Measurements from ENCODE around the gene CREB3L1. TPM values are rescaled to one million over a fixed set of nuclear protein-coding genes. Genes with fewer than 3 reads are reported as not detected.
A peak's percentile ranks its signal among the peaks of the same experiment; 100 is the strongest.

Gene CREB3L1, protein sequence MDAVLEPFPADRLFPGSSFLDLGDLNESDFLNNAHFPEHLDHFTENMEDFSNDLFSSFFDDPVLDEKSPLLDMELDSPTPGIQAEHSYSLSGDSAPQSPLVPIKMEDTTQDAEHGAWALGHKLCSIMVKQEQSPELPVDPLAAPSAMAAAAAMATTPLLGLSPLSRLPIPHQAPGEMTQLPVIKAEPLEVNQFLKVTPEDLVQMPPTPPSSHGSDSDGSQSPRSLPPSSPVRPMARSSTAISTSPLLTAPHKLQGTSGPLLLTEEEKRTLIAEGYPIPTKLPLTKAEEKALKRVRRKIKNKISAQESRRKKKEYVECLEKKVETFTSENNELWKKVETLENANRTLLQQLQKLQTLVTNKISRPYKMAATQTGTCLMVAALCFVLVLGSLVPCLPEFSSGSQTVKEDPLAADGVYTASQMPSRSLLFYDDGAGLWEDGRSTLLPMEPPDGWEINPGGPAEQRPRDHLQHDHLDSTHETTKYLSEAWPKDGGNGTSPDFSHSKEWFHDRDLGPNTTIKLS
- 354 TPM for polyA plus RNA-seq (2013, experiment 1 of 2; ENCODE audit: insufficient read length)
- polyA plus RNA-seq (2013, experiment 2 of 2; ENCODE audit: insufficient read length) = 352 TPM

DNA sequence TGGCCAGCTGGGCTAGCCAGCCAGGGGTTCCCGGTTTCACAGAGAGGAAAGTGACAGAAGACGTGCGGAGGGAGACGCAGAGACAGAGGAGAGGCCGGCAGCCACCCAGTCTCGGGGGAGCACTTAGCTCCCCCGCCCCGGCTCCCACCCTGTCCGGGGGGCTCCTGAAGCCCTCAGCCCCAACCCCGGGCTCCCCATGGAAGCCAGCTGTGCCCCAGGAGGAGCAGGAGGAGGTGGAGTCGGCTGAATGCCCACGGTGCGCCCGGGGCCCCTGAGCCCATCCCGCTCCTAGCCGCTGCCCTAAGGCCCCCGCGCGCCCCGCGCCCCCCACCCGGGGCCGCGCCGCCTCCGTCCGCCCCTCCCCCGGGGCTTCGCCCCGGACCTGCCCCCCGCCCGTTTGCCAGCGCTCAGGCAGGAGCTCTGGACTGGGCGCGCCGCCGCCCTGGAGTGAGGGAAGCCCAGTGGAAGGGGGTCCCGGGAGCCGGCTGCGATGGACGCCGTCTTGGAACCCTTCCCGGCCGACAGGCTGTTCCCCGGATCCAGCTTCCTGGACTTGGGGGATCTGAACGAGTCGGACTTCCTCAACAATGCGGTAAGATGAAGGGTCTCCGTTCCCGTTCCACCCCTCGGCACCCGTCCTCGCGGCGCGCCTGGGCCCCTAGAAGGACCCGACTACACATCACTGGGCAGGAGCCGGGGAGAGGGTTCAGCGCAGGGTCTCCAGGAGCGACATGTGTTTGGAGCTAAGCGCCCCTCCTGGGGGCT lies at the start of gene CREB3L1:
TSS of gene CREB3L1 (plus strand) at position 41 of the 765 bp plus-strand sequence. CDS start at position 491, 450 bp downstream.
- no peak for DNase-seq

DNA sequence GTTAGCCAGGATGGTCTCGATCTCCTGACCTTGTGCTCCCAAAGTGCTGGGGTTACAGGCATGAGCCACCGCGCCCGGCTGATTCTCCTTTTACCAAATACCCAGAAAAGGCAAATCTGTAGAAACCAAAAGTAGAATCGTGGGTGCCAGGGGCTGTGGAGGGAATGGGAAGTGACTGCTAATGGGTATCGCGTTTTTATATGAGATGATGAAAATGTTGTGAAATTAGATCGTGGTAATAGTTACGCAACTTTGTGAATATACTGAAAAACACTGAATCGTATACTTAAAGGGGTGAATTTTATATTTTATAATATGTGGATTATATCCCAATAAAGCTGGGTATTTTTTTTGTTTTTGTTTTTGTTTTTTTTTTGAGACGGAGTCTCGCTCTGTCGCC lies 48.2 kb upstream of the CREB3L1 start:
- DNase-seq = no peak

DNA sequence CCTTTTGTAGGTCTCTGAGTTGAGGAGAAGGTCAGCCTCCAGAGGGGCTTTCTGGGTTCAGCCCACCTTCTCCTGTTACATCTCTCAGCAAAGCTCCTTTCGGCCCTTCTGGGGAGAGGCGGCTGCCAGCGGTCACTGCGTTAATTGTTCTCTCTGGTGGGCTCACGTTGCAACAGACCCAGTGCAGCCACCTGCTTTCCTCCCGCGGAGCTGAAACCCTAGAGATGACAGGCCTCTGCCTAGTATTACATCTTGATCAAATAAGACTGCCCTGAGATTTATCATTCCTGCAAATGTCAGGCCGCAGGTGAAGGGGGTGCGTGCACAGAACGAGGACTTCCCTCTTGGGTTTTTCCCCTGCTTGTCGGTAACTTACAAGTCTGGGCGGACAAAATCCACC lies 43.2 kb upstream of the CREB3L1 start:
- no peak for DNase-seq

DNA sequence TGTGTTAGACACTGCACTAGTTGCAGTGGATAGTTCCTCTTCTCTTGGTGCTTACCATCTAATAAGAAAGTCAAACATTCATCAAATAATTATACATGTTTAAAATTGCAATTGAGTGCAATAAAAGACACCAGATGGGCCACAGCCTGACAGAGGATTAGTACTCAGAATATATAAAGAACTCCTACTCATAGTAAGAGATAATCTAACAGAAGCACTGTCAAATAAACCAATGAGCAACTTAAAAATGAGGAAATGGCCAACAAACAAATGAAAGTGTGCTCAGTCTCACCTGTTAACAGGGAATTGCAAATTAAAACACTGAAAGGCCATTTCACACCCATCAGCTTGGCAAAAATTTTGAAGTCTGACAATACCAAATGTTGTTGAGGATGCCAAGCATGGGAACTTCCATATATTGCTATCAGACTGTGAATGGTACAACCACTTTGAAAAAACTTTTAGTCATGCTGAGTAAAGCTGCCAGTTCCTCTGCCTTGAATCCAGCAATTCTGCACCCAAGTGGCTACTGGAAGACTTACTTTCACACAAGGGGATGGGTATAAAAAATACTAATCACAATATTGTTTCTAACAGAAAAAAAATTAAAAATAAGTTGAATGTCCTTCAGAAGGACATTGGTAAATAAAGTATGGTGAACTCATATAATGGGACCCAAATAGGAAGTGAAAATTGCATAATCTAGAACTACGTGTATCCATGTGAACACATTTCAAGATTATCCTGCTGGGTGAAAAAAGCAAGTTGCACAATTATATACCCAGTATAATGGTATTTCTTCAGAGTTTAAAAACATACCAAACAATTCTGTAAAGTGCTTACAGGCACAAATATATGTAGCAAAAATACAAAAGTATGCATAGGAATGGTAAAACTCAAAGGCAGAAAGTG lies 41.4 kb upstream of the CREB3L1 start:
- no peak for DNase-seq

DNA sequence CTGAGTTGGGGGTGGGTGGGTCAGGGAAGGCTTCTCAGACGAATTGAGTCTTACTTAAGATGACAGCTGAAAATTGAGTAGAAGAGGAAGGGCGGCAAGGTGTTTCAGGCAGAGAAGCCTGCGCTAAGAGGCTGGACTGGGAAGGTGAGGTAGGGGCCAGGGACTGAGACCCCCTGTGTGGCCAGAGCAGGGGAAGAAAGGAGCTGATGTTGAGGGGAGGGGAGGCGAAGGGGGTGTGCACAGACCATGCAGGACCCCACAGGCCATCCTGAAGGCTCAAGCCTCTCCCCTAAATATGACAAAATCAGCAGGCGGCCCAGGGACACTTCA lies 40.6 kb upstream of the CREB3L1 start:
- no peak for DNase-seq

DNA sequence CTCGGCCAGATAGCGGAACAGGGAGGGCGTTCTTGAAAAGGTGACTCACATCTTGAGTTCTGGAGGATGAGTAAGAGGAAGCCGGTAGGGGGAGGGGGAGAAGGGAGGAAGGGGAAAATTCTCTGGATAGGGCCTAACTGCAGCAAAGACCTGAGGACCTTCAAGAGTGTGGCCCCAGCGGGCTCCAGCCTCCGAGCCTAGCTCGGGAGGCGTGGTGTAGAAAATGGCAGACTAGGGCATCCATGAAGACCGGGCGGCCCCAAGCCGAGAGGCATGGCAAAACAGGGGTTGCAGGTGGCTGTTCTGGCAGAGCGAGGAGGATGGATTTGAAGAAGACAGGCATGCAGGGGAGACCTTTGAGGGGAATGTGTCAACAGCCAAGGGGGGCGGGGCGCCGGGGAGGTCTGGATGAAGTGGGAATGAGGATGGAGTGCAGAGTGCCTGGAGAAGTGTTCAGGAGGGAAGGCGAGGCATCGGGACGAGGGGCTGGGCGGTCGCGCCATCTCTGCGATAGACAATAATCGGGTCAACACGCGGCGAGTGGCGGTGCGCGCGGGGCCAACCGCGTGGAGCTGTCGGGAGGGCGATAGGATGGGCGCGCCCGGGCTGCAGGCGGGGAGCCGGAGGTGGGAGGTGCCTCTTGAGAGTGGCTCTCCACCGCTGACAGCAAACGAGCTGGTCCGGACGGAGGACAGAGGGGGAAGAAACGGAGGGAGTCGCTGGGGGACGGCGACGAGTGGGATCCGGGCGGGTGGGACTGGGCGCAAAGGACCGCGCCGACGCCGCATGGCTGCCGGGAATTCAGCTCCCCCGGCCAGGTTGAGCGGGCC lies 40.0 kb upstream of the CREB3L1 start:
- peak; percentile 93 for DNase-seq

DNA sequence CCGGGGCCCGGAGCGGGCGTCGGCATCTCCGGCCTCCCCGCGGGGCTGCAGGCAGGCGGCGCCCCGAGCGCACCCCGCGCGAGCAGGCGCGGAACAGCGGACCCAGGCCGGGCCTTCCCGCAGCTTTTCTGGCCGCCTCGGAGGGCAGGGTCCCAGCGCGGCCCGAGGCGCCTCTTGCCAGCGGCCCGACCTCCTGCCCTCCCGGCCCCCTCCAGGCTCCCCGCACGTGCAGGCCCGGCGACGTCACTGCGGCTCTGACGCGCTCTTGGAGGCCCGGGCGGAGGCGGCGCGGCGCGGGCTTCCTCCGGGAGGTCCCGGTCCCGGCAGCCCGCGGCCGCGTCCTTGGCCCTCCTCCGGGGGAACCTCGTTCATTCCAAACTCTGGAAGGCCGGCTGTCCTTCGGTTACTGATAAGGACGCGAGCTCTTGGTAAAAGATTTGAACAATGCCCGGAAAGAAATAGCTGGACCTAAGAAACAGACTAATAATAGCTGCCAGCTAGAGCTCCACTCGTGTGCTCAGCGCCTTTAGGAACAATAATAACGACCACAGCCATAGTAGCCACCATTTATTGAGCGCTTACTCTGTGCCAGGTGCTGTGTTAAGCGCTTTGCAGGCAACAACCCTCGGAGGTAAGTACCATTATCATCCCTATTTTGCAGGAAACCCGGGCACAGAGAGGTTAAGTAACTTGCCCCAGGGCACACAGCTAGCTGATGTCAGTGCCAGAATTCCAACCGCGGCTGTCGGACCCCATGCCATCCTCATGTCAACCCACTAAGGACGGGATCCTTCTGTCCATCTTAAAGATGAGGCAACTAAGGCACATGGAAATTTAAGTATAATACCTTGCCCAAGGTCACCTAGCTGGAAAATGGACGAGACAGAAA lies 39.1 kb upstream of the CREB3L1 start:
- DNase-seq = peak; percentile 59

DNA sequence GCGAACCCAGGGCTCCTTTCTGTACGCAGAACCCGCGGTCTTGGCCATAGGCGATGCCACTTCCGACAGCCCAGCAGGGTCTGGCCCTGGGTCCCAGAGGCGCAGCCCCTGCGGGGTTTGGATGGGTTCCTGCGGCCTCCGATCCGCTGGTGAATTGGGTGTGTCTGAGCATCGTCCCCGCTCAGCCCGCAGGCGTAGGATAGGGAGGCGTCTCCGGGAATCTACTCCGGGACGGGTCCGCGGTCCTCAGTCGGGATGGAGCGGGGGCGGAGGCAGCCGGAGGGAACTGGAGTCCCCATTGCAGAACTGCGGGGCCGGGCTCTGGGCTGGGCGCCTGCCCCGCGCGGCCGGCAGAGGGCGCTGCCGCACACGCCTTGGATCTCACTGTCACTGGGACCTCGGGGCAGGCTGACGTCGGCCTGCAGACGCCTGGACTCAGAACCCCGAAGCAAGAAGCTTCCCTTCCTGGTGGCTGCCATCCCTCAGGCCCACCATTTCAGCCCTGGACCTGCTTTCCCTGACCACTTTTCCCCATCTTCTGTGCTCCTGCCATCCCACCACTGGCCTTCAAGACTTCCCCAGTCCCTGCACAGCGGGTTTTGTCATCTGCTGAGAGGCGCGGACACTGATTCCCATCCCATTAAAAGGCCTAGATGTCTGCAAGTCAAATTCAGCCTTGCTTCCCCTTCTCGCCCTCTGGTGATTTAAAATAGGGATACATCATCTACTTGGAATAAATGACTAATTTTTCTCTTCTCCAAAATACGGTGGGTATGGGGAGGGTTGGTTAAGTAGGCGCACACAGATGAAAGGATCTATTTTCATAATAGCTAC lies 38.3 kb upstream of the CREB3L1 start:
- peak; percentile 86 for DNase-seq

DNA sequence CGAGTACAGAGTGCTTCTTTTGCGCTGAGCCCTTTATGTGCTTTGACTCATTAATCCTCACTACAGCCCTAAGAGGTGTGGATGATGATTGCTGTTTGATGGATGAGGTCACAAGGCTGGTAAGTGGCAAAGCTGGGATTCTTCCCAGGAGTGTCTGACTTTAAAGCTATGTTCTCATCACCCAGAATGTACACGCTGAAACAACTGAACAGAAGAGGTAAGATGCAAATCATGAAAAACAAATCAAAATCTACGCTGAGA lies 37.7 kb upstream of the CREB3L1 start:
- DNase-seq = peak; percentile 73

DNA sequence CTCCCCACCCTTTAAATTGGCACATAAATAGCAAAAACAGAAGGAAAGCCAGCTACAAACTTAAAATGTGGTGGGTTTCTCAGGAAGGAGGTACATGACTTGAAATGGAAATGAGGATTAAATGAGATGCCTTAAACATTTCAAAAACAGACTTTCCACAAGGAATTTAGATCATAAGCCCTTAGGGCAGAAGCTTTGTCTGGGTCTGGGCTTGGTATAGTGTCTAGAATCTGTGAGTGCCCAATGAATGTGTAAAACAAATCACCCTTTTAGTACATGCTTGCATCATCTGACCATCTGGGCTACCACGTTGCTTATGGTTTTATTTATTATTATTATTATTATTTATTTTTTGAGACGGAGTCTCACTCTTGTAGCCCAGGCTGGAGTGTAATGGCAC lies 37.1 kb upstream of the CREB3L1 start:
- no peak for DNase-seq

DNA sequence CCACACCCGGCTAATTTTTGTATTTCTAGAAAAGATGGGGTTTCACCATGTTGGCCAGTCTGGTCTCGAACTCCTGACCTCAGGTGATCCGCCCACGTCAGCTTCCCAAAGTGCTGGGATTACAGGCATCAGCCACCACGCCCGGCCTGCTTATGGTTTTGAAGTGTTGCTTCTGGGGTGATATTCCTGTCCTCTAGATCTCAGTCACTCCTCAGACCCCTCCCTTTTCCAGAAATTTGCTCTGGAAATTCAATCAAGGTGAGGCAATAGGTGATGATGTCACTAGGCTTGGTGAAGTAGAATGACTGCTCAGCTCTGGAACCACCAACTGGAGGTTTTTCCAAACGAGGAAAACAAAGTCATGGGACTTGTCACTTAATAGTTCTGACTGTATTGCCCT lies 36.6 kb upstream of the CREB3L1 start:
- no peak for DNase-seq

DNA sequence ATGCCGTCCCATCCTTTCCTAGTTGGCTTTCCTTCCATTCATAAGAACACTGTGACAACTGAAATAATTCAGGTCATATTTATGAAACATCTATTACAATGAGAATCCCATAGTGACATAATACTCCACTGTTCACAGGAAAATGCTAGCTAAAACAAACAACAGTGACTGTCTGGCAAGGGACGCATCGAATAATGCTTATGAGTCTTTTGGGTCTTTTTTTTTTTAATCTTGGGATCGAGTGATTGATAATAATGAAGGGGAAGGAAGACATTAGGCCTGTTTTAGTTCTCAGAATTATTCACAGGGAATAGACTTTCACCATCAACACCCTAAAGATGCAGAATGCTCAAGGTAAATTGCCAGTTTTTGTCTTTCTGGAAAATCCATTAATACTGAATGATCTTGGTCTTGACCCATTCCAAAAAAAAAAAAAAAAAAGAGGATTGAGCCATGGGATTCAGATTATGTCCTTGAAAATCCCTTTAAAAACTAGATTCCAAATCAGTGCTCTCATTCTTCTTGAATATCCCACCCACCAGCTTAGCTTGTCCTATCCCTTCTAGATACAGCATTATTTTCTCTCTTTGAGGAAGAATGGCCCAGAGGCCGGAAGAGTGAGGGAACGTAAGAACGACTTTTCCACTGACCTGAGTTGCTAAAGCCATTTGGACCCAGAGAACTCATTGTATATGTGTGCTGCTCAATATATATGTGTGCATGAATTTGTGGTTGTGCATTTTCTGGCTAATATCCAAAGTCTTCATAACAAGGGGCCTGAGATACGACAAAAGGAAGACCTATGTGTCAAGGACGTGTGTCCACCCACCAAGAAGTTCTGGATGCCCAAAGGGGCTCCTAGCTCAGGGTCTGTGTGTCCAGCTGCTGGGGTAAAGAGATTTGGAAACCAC lies 35.2 kb upstream of the CREB3L1 start:
- DNase-seq = no peak

DNA sequence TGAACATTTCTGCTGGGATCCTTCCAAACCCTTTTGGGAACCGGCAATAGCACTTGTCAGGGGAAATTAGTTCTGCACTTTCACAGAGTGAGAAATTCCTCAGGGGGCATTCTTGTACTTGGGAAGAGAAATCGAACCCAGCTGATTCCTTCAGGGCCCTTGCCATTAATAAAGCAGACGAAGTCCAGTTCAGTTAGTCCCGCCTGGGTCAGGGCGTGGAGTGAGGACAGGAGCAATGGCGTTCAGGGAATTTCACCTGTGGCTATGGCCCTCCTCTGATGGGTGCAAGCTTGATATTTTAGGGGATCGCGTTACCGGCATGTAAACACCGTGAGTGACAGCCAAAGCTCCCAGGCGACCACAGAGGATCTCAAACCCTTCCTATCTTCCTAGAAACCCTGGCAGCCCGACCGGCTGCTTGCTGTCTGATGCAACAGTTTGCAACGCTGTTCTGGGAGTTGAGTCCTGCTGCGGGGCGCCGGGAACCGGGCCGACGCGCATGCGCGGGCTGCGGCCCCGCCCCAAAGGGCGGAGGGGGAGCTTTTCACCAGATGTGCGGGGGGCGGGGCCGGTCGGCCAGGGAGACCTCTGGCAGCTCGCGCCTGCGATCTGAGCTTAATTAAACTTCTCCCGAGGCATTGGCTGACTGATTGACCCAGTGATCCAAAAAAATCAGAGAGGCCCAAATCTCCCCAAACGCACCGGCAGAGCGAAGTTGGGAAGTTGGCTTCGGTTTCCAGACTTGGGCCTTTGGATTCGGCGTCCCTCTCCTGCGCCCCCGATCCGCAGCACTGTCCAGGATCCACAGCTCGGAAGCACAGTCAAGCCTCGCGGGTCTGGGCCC lies 34.3 kb upstream of the CREB3L1 start:
- DNase-seq = peak; percentile 99

DNA sequence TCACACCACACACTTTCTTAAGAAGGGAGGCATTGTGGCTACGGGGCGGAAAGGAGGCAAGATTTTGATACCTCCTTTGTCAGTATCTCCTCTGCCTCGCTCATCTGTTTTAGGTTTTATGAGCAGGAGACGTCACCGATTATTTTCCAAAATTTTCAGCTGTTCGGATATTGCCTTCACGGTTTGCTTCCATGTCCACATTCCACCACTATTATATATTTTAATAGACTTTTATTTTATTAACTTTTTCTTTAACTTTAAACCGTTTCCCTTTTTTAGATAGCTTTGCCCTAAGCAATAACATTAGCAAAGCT lies 33.7 kb upstream of the CREB3L1 start:
- no peak for DNase-seq

DNA sequence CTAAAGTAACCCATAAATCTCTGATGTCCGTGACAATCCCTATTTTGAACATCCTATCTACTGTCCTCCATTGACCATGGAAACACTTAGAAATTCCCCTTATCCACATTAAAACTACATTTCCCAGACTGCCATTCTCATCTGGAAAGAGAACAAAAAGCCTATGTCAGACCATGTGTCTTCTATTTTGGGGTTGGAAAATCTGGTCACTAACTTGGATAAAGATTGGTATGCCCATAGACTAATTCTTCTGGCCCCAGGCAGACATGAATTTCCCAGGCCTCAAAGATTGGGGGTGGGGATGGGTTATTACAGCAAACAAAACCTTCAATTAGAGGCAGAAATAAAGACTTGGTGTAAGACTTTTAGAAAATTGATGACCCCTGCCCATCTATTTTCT lies 30.9 kb upstream of the CREB3L1 start:
- DNase-seq = peak; percentile 77

DNA sequence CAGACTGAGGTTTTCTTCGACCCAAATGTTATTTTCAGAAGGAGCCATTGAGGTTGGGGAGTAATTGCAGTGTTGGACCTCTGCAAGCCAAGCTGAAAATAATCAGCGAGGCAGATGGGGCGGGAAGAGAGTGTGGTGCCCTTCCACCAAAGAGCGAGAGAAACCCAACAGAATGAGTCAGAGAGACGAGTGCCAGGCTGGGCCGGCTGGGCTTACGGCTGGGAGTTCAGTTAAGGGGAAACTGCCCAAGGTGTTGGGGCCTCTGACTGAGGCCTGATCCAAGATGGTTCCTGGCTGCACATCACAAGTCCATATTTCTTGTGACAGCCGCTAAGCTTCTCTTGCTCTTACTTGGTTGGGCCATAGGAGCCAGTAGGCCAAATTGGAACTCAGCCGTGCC lies 30.4 kb upstream of the CREB3L1 start:
- DNase-seq = peak; percentile 34

DNA sequence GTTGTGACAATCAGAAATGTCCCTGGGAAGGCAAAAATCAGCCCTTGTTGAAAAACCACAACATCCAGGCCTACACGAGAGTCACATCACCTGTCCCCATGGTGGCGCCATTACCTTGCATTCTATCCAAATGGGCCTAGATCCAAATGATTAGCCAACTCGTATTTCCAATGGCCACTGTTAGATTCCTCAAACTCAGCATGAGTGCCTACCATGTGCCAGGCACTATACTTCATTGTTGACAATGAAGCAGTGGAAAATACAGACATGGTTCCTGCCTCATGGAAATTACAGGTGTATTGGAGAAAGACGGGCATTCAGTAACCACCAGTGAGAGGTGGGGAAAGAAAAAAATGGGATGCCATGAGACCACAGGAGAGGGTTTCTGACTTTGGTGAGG lies 29.8 kb upstream of the CREB3L1 start:
- peak; percentile 42 for DNase-seq
